Measurements from ENCODE around the gene FAM43A. TPM values are rescaled to one million over a fixed set of nuclear protein-coding genes. Genes with fewer than 3 reads are reported as not detected.

FAM43A gene
- 11.4 to 21.9 TPM (median 20.5 TPM) in 5 replicates for total RNA-seq (2022; extraction: Qiagen RNA extraction)

GRCh38 chr3:194685718-194686413, at the start of gene FAM43A:
TSS of gene FAM43A (plus strand) at chr3:194685883. CDS start at chr3:194686827, 944 bp downstream.

GRCh38 chr3:194671900-194672808, 13.5 kb upstream of the FAM43A start, which contains the start of gene LSG1:
TSS of gene LSG1 (minus strand) at chr3:194672191. CDS start at chr3:194672162, 29 bp downstream.

Other genes starting within 250 kb of the FAM43A start
- 21.6 to 34.9 TPM (median 27.6 TPM) in 5 replicates for gene ATP13A3, start 198.9 kb upstream of the FAM43A start, total RNA-seq (2022; extraction: Qiagen RNA extraction)
- 9.7 to 11.6 TPM (median 10.4 TPM) in 5 replicates for gene TMEM44, start 52.5 kb upstream of the FAM43A start, total RNA-seq (2022; extraction: Qiagen RNA extraction)
- gene LSG1, start 13.7 kb upstream of the FAM43A start, total RNA-seq (2022; extraction: Qiagen RNA extraction) = 28.3 to 31.3 TPM (median 29.6 TPM) in 5 replicates

Data from A549 treated with Mapracorat at 1 μM for 4 hours (cell line).